HT1080 (cell line): ENCODE data around the gene CXCL11. TPM values are rescaled to one million over a fixed set of nuclear protein-coding genes. Genes with fewer than 3 reads are reported as not detected.
A peak's percentile ranks its signal among the peaks of the same experiment; 100 is the strongest.
"Not testable (repeated sequence)": the region's sequence is repeated elsewhere in the genome, so short reads cannot be mapped to it uniquely, and the experiment has no call there.

ENCODE experiments used
- DNase-seq: peaks from one replicate; pipeline ENCODE4 v3.0.0-alpha.2; 2015; ENCODE audit warnings: low read depth
- total RNA-seq: library from RNA; depleted of rRNA; stranded (reverse); fragments of >200 nt; shearing (Covaris generic); gene quantifications from 2 replicates; pipeline ENCODE4 v1.2.3, GENCODE V29; 2014; rRNA removed

CXCL11 gene
- total RNA-seq, 1 experiment from 2014 or later = not detected

- DNase-seq = peak; percentile 48
These were observed 33.7 kb downstream of the CXCL11 start for GRCh38 chr4:76002176-76002575.

- no peak for DNase-seq
These were observed 34.2 kb downstream of the CXCL11 start for GRCh38 chr4:76001700-76002099.

GRCh38 chr4:76000279-76000678 is 35.6 kb downstream of the CXCL11 start:
- no peak for DNase-seq

- DNase-seq = not testable (repeated sequence)
These were observed 37.2 kb downstream of the CXCL11 start for GRCh38 chr4:75998525-75999147.

GRCh38 chr4:75997946-75998345 is 37.9 kb downstream of the CXCL11 start:
- no peak for DNase-seq

- no peak for DNase-seq
These were observed 38.8 kb downstream of the CXCL11 start for GRCh38 chr4:75997081-75997480.

- peak; percentile 61 for DNase-seq
These were observed 40.1 kb downstream of the CXCL11 start for GRCh38 chr4:75995727-75996126.

GRCh38 chr4:75992462-75992861 is 43.4 kb downstream of the CXCL11 start:
- DNase-seq = no peak

- DNase-seq = no peak
These were observed 45.9 kb downstream of the CXCL11 start for GRCh38 chr4:75989846-75990528.

- peak; percentile 94 for DNase-seq
These were observed 50.8 kb downstream of the CXCL11 start for GRCh38 chr4:75985116-75985515.

Other genes starting within 250 kb of the CXCL11 start
- gene PPEF2, start 133.6 kb downstream of the CXCL11 start, total RNA-seq = not detected in 2 replicates
- 1.4 and 2.0 TPM in 2 replicates for gene NAAA, start 95.1 kb downstream of the CXCL11 start, total RNA-seq
- 33.2 and 37.4 TPM in 2 replicates for gene SDAD1, start 45.1 kb downstream of the CXCL11 start, total RNA-seq
- gene CXCL9, start 28.6 kb downstream of the CXCL11 start, total RNA-seq = not detected in 2 replicates
- gene CXCL10, start 12.6 kb downstream of the CXCL11 start, total RNA-seq = not detected in 2 replicates
- not detected in 2 replicates for gene ART3, start 38.6 kb upstream of the CXCL11 start, total RNA-seq
- gene NUP54, start 112.3 kb upstream of the CXCL11 start, total RNA-seq = 59.5 and 63.9 TPM in 2 replicates
- gene SCARB2, start 177.8 kb upstream of the CXCL11 start, total RNA-seq = 76.0 and 79.0 TPM in 2 replicates
- not detected in 2 replicates for gene FAM47E, start 215.7 kb upstream of the CXCL11 start, total RNA-seq